ENCODE data around the gene RAB30.

Gene RAB30

GRCh38 chr11:83041126-83041525 lies 30.6 kb downstream of the RAB30 start:
- DNase-seq: no peak

GRCh38 chr11:83039566-83039965 lies 32.1 kb downstream of the RAB30 start:
- no peak for DNase-seq

- no peak for DNase-seq
Measured at GRCh38 chr11:83037877-83038276, 33.8 kb downstream of the RAB30 start.

- no peak for DNase-seq
Measured at GRCh38 chr11:83036701-83037100, 35.0 kb downstream of the RAB30 start.

GRCh38 chr11:83035070-83035854 lies 36.4 kb downstream of the RAB30 start:
- DNase-seq: peak in 1 of 51 donors; percentile 26

GRCh38 chr11:83034673-83035014 lies 37.1 kb downstream of the RAB30 start:
- no peak for DNase-seq

GRCh38 chr11:83033972-83034672 lies 37.6 kb downstream of the RAB30 start:
- peak in 31 of 51 donors; percentile 20 to 80 (median 39) for DNase-seq

- no peak for DNase-seq
Measured at GRCh38 chr11:83033371-83033770, 38.3 kb downstream of the RAB30 start.

GRCh38 chr11:83031127-83031526 lies 40.6 kb downstream of the RAB30 start:
- no peak for DNase-seq

GRCh38 chr11:83027794-83028193 lies 43.9 kb downstream of the RAB30 start:
- DNase-seq: no peak

GRCh38 chr11:83027289-83027688 lies 44.4 kb downstream of the RAB30 start:
- no peak for DNase-seq

- no peak for DNase-seq
Measured at GRCh38 chr11:83026229-83026628, 45.5 kb downstream of the RAB30 start.

GRCh38 chr11:83025267-83025704 lies 46.4 kb downstream of the RAB30 start:
- DNase-seq: peak in 7 of 51 donors; percentile 10 to 75 (median 24)

GRCh38 chr11:83024270-83024854 lies 47.3 kb downstream of the RAB30 start:
- DNase-seq: no peak

GRCh38 chr11:83023410-83023809 lies 48.3 kb downstream of the RAB30 start:
- DNase-seq: no peak

- DNase-seq: no peak
Measured at GRCh38 chr11:83021780-83022125, 49.9 kb downstream of the RAB30 start.

GRCh38 chr11:83020942-83021779 lies 50.5 kb downstream of the RAB30 start:
- DNase-seq: no peak

GRCh38 chr11:83019888-83020579 lies 51.7 kb downstream of the RAB30 start:
- peak in 28 of 51 donors; percentile 10 to 74 (median 50) for DNase-seq

- DNase-seq: no peak
Measured at GRCh38 chr11:83014951-83015350, 56.7 kb downstream of the RAB30 start.

GRCh38 chr11:83012168-83013067 lies 59.3 kb downstream of the RAB30 start:
- peak in 1 of 51 donors; percentile 66 for DNase-seq
